22Rv1 (cell line): ENCODE data around the gene CUX1.

Source experiments
- CTCF ChIP-seq: fragments of 450-650 bp; IDR thresholded peaks from 2 replicates; pipeline ENCODE4 v1.5.1; 2017; ENCODE audit warnings: mild to moderate bottlenecking
- ZFX ChIP-seq: fragments of 450-650 bp; IDR thresholded peaks from 2 replicates; pipeline ENCODE4 v1.6.1; 2017; ENCODE audit warnings: antibody characterized with exemption, borderline replicate concordance

DNA sequence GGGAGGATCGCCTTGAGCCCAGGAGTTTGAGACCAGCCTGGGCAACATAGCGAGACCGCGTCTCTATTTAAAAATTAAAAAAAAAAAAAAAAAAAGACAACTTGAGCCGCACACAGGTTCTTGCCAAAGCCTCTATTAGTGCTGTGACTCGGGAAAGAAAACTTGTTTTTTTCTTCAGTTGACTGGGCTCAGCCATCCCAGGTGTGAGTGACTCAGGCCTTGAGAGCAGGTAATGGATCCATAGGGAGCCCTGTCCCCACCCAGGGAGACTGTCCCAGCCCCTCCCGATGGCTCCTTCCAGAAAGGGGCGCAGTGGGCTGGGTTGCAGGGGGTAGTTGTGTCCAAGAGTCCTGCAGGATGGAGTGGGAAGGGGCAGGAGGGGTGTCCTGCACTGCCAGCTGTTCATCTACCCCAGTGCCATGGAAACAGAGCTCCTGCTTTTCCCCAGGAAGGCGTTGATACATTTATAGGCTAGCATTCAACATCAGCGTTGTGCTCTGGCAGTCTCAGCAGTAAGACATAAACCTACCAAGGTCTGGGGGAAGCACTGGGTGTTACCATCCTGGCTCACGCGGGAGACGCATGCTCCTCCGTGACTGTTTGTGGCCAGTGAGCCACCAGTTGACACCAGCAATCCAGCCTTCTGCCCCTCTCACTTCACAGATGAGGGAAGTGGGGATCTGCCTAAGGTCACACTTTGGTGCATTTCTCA, 126.6 kb downstream of the CUX1 start:
- TF ChIP-seq CTCF = no peak
- no peak for TF ChIP-seq ZFX
